Omental fat pad (tissue), 4 donors: Measurements from ENCODE around the gene BRD9. TPM values are rescaled to one million over a fixed set of nuclear protein-coding genes. Genes with fewer than 3 reads are reported as not detected.
A peak's percentile ranks its signal among the peaks of the same experiment; 100 is the strongest.
"Not testable (repeated sequence)": the region's sequence is repeated elsewhere in the genome, so short reads cannot be mapped to it uniquely, and the experiment has no call there.

Experiments
- ATAC-seq: fragments of 150-250 bp; one replicate; pipeline ENCODE4 v1.9.1; 2016; ENCODE audit warnings: mild to moderate bottlenecking, moderate library complexity; ENCODE audit not compliant: low FRiP score
- DNase-seq: peaks from one replicate; pipeline ENCODE4 v3.0.0-alpha.2; 2019; ENCODE audit warnings: low spot score
- CTCF ChIP-seq, 3 donors: fragments of 450-650 bp; IDR thresholded peaks; one replicate each; pipeline ENCODE4 v1.5.1; 2016 to 2017; ENCODE audit warnings: antibody characterized with exemption in 3 of 3, mild to moderate bottlenecking in 3 of 3, moderate library complexity in 2 of 3
- total RNA-seq, 4 donors: library from RNA; depleted of rRNA; stranded (reverse); fragments of >200 nt; gene quantifications; one replicate each; pipeline ENCODE4 v1.1.0, GENCODE V29; 2016

BRD9 gene
- total RNA-seq, 4 donors from 2014 or later: 24.0 to 53.2 (median 36.7) TPM

GRCh38 chr5:838431-838851, 54.2 kb downstream of the BRD9 start:
- not testable (repeated sequence) for DNase-seq, ATAC-seq

- not testable (repeated sequence) for DNase-seq, ATAC-seq
These were observed 54.9 kb downstream of the BRD9 start for GRCh38 chr5:837621-838121.

GRCh38 chr5:835933-836612, 56.5 kb downstream of the BRD9 start:
- not testable (repeated sequence) for ATAC-seq, DNase-seq

GRCh38 chr5:834013-834412, 58.6 kb downstream of the BRD9 start:
- not testable (repeated sequence) for DNase-seq, ATAC-seq

GRCh38 chr5:828194-828593, 64.4 kb downstream of the BRD9 start:
- DNase-seq, ATAC-seq: not testable (repeated sequence)

- DNase-seq, ATAC-seq: not testable (repeated sequence)
These were observed 67.1 kb downstream of the BRD9 start for GRCh38 chr5:825544-825943.

GRCh38 chr5:821504-821903, 71.1 kb downstream of the BRD9 start:
- ATAC-seq: no peak
- no peak for TF ChIP-seq CTCF (IDR thresholded peaks at IDR 0.05)
- DNase-seq: no peak

- ATAC-seq (no peak), DNase-seq (no peak)
- TF ChIP-seq CTCF (IDR thresholded peaks at IDR 0.05): no peak
These were observed 72.4 kb downstream of the BRD9 start for GRCh38 chr5:820245-820644.

- ATAC-seq (peak; percentile 8), DNase-seq (no peak)
- TF ChIP-seq CTCF (IDR thresholded peaks at IDR 0.05): no peak
These were observed 73.5 kb downstream of the BRD9 start for GRCh38 chr5:819078-819477.

GRCh38 chr5:816176-816575, 76.4 kb downstream of the BRD9 start:
- no peak for DNase-seq

More at GRCh38 chr5:816176-816575, 76.4 kb downstream of the BRD9 start:
- TF ChIP-seq CTCF (IDR thresholded peaks at IDR 0.05): no peak
- no peak for ATAC-seq
